ENCODE data around the gene FAM199X.
"Not testable (repeated sequence)": the region's sequence is repeated elsewhere in the genome, so short reads cannot be mapped to it uniquely, and the experiment has no call there.

FAM199X gene

GRCh38 chrX:104193485-104193884 lies 27.2 kb downstream of the FAM199X start:
- DNase-seq, result no peak

GRCh38 chrX:104195013-104195412 lies 28.8 kb downstream of the FAM199X start:
- no peak for DNase-seq

- no peak for DNase-seq
These were observed 29.3 kb downstream of the FAM199X start for GRCh38 chrX:104195489-104196084.

GRCh38 chrX:104205548-104205947 lies 39.3 kb downstream of the FAM199X start:
- no peak for DNase-seq

- no peak for DNase-seq
These were observed 44.9 kb downstream of the FAM199X start for GRCh38 chrX:104211187-104211586.

- not testable (repeated sequence) for DNase-seq
These were observed 63.8 kb downstream of the FAM199X start for GRCh38 chrX:104230060-104230459.
